Measurements from ENCODE around the gene LSM11. TPM values are rescaled to one million over a fixed set of nuclear protein-coding genes. Genes with fewer than 3 reads are reported as not detected.

The LSM11 gene
- total RNA-seq, 3 donors from 2014 or later (not counting 1 experiment from before 2014, with no cell fraction given) = 1.2 to 2.3 (median 2.0) TPM

- ATAC-seq = peak; percentile 79 to 89 (median 81)
- Mint-ChIP-seq H3K27me3 (ENCODE audit: low read depth in 2 of 2) (no peaks in the 10 kb centered on the region), H3K4me1 (no peaks in the 10 kb centered on the region), H3K27ac (no peak overlapping the region), H3K4me3 (no peak overlapping the region), H3K9me3 (no peaks in the 10 kb centered on the region), H3K36me3 (no peaks in the 10 kb centered on the region)
- TF ChIP-seq, protein P1, sequence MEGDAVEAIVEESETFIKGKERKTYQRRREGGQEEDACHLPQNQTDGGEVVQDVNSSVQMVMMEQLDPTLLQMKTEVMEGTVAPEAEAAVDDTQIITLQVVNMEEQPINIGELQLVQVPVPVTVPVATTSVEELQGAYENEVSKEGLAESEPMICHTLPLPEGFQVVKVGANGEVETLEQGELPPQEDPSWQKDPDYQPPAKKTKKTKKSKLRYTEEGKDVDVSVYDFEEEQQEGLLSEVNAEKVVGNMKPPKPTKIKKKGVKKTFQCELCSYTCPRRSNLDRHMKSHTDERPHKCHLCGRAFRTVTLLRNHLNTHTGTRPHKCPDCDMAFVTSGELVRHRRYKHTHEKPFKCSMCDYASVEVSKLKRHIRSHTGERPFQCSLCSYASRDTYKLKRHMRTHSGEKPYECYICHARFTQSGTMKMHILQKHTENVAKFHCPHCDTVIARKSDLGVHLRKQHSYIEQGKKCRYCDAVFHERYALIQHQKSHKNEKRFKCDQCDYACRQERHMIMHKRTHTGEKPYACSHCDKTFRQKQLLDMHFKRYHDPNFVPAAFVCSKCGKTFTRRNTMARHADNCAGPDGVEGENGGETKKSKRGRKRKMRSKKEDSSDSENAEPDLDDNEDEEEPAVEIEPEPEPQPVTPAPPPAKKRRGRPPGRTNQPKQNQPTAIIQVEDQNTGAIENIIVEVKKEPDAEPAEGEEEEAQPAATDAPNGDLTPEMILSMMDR (IDR thresholded peaks at IDR 0.05) = peak; percentile 83
- no peaks in the 10 kb centered on the region for H3K4me1 ChIP-seq (ENCODE audit: control insufficient read depth, insufficient read depth, low read length)
- no peaks in the 10 kb centered on the region for H3K9me3 ChIP-seq (ENCODE audit: control insufficient read depth, insufficient read depth, low read length)
- H3K36me3 ChIP-seq (ENCODE audit: control insufficient read depth, insufficient read depth, low read length) = no peaks in the 10 kb centered on the region
- H3K27me3 ChIP-seq (ENCODE audit: control insufficient read depth, insufficient read depth, low read length) = no peaks in the 10 kb centered on the region
- intact Hi-C loops (cut with micrococcal nuclease) = loop anchor here (1.0 kb wide), 3 partner anchors 156 to 233 kb away; no protein-coding TSS in a partner anchor
- DNase-seq = peak in 1 of 2 donors; percentile 67
- H3K27ac ChIP-seq (ENCODE audit: low read length) = no peak overlapping the region
- WGBS (ENCODE audit: insufficient coverage) = 41% methylated on average over 8 of the region's 10 CpGs
- H3K4me3 ChIP-seq (ENCODE audit: low read length) = no peak overlapping the region
These were observed 18.4 kb downstream of the LSM11 start for GRCh38 chr5:157761690-157762621.

GRCh38 chr5:157764531-157764930, 21.0 kb downstream of the LSM11 start:
- H3K4me3 Mint-ChIP-seq = no peak overlapping the region
- Histone ChIP-seq H3K4me3 (ENCODE audit: low read length) (no peak overlapping the region), H3K36me3 (ENCODE audit: control insufficient read depth, insufficient read depth, low read length) (no peaks in the 10 kb centered on the region), H3K9me3 (ENCODE audit: control insufficient read depth, insufficient read depth, low read length) (no peaks in the 10 kb centered on the region), H3K4me1 (ENCODE audit: control insufficient read depth, insufficient read depth, low read length) (no peaks in the 10 kb centered on the region), H3K27me3 (ENCODE audit: control insufficient read depth, insufficient read depth, low read length) (no peaks in the 10 kb centered on the region), H3K27ac (ENCODE audit: low read length) (no peak overlapping the region)
- no peak overlapping the region for H3K27ac Mint-ChIP-seq
- no peak for DNase-seq
- H3K27me3 Mint-ChIP-seq (ENCODE audit: low read depth in 2 of 2) = no peaks in the 10 kb centered on the region
- no peaks in the 10 kb centered on the region for H3K9me3 Mint-ChIP-seq
- no peak for ATAC-seq
- H3K36me3 Mint-ChIP-seq = no peaks in the 10 kb centered on the region
- H3K4me1 Mint-ChIP-seq = no peaks in the 10 kb centered on the region
- 94% methylated on average over 6 of the region's 6 CpGs for WGBS (ENCODE audit: insufficient coverage)
- intact Hi-C loops (cut with micrococcal nuclease) = no loop called here
- TF ChIP-seq, protein P1 (IDR thresholded peaks at IDR 0.05) = no peak

DNA sequence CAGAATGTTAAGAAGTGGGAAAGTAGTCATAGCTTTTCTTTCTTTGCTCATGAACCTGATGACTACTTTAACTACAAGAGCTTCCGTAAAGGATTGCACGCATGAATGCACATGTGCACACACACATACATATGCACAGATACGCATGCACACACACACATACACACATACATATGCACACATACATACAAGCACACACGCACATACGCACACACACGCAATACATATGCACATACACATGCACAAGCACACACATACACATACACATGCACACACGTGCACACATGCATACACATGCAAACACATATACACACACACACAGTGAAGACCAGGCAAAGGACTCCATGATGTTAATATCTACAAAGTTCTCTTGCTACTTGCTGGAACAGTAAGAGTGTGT, 22.9 kb downstream of the LSM11 start:
- Mint-ChIP-seq H3K27me3 (ENCODE audit: low read depth in 2 of 2) (no peaks in the 10 kb centered on the region), H3K4me1 (no peaks in the 10 kb centered on the region), H3K36me3 (no peaks in the 10 kb centered on the region), H3K4me3 (no peak overlapping the region), H3K27ac (no peak overlapping the region), H3K9me3 (no peaks in the 10 kb centered on the region)
- Histone ChIP-seq H3K4me1 (ENCODE audit: control insufficient read depth, insufficient read depth, low read length) (no peaks in the 10 kb centered on the region), H3K27ac (ENCODE audit: low read length) (no peak overlapping the region), H3K4me3 (ENCODE audit: low read length) (no peak overlapping the region), H3K27me3 (ENCODE audit: control insufficient read depth, insufficient read depth, low read length) (no peaks in the 10 kb centered on the region), H3K9me3 (ENCODE audit: control insufficient read depth, insufficient read depth, low read length) (no peaks in the 10 kb centered on the region), H3K36me3 (ENCODE audit: control insufficient read depth, insufficient read depth, low read length) (no peaks in the 10 kb centered on the region)
- TF ChIP-seq, protein P1 (IDR thresholded peaks at IDR 0.05) = no peak
- ATAC-seq (no peak), DNase-seq (no peak)
- WGBS (ENCODE audit: insufficient coverage) = 91% methylated on average over 7 of the region's 7 CpGs
- intact Hi-C loops (cut with micrococcal nuclease) = no loop called here
